ENCODE measurements around the gene CBARP. TPM values are rescaled to one million over a fixed set of nuclear protein-coding genes. Genes with fewer than 3 reads are reported as not detected.

CBARP gene
- total RNA-seq, 1 experiment from 2014 or later: 23.4 TPM

- no peaks in the 10 kb centered on the region for H3K9me3 Mint-ChIP-seq
- H3K4me3 Mint-ChIP-seq: no peak overlapping the region
- H3K27ac Mint-ChIP-seq: no peak overlapping the region
- no peak for DNase-seq (ENCODE audit: low spot score)
- no peak for TF ChIP-seq NFE2L1 (CRISPR knock-in tag; IDR thresholded peaks at IDR 0.05)
- TF ChIP-seq ERG (CRISPR knock-in tag; IDR thresholded peaks at IDR 0.05): no peak
- no peak for TF ChIP-seq STAT6 (CRISPR knock-in tag; conservative IDR thresholded peaks at IDR 0.05; ENCODE audit: low read depth)
- TF ChIP-seq FOXK1 (CRISPR knock-in tag; IDR thresholded peaks at IDR 0.05): no peak
- TF ChIP-seq ZNF263 (CRISPR knock-in tag; IDR thresholded peaks at IDR 0.05; ENCODE audit: low read depth): no peak
- TF ChIP-seq ESRRA (CRISPR knock-in tag; IDR thresholded peaks at IDR 0.05; ENCODE audit: borderline replicate concordance): no peak
- no peak for TF ChIP-seq ZNF512 (CRISPR knock-in tag; IDR thresholded peaks at IDR 0.05; ENCODE audit: borderline replicate concordance)
- TF ChIP-seq MYBL2 (CRISPR knock-in tag; IDR thresholded peaks at IDR 0.05): no peak
- TF ChIP-seq RORB (CRISPR knock-in tag; IDR thresholded peaks at IDR 0.05): no peak
- TF ChIP-seq ZNF423 (CRISPR knock-in tag; IDR thresholded peaks at IDR 0.05): no peak
- no peak for TF ChIP-seq ATF1 (CRISPR knock-in tag; IDR thresholded peaks at IDR 0.05)
- no peak for TF ChIP-seq OVOL2 (CRISPR knock-in tag; IDR thresholded peaks at IDR 0.05; ENCODE audit: borderline replicate concordance)
- TF ChIP-seq KAT7 (CRISPR knock-in tag; IDR thresholded peaks at IDR 0.05; ENCODE audit: borderline replicate concordance): no peak
- TF ChIP-seq NR2C2 (CRISPR knock-in tag; IDR thresholded peaks at IDR 0.05): no peak
- H3K36me3 Mint-ChIP-seq: no peaks in the 10 kb centered on the region
- no peak for ATAC-seq
- POLR2A ChIA-PET: no interaction called here
- CTCF ChIA-PET: interaction anchor here (1.5 kb wide), 1 partner anchor 10 kb away, joined by 3 read pairs; no protein-coding TSS in a partner anchor
- 0 out of 2 replicates have a peak, but pooled peaks cover under 1% of the 10 kb centered on the region for H3K4me1 Mint-ChIP-seq
- H3K27me3 Mint-ChIP-seq (ENCODE audit: low read depth): no peaks in the 10 kb centered on the region
Measured at GRCh38 chr19:1233115-1233667, 4.6 kb downstream of the CBARP start.

- no peak for ATAC-seq
- H3K9me3 Mint-ChIP-seq: no peaks in the 10 kb centered on the region
- H3K4me1 Mint-ChIP-seq: no peaks in the 10 kb centered on the region
- H3K27me3 Mint-ChIP-seq (ENCODE audit: low read depth): no peaks in the 10 kb centered on the region
- no peak overlapping the region for H3K27ac Mint-ChIP-seq
- POLR2A ChIA-PET: interaction anchor here (0.6 kb wide), 1 partner anchor 54 kb away, joined by 4 read pairs; no protein-coding TSS in a partner anchor
- no peak for DNase-seq (ENCODE audit: low spot score)
- no peak overlapping the region for H3K4me3 Mint-ChIP-seq
- H3K36me3 Mint-ChIP-seq: no peaks in the 10 kb centered on the region
- CTCF ChIA-PET: interaction anchor here (1.5 kb wide), 2 partner anchors 10 to 12 kb away, joined by 3 to 5 read pairs; no protein-coding TSS in a partner anchor
- TF ChIP-seq ZNF396 (CRISPR knock-in tag; IDR thresholded peaks at IDR 0.05; ENCODE audit: borderline replicate concordance) (no peak), AR (CRISPR knock-in tag; IDR thresholded peaks at IDR 0.05) (no peak), USF2 (CRISPR knock-in tag; IDR thresholded peaks at IDR 0.05) (no peak), MLX (CRISPR knock-in tag; IDR thresholded peaks at IDR 0.05) (no peak), PREB (CRISPR knock-in tag; IDR thresholded peaks at IDR 0.05; ENCODE audit: borderline replicate concordance) (no peak), CTCF (IDR thresholded peaks at IDR 0.05) (no peak), ZNF423 (CRISPR knock-in tag; IDR thresholded peaks at IDR 0.05) (no peak), KAT7 (CRISPR knock-in tag; IDR thresholded peaks at IDR 0.05; ENCODE audit: borderline replicate concordance) (no peak)
Measured at GRCh38 chr19:1232652-1233072, 5.1 kb downstream of the CBARP start.
